Kidney (tissue), 14 donors: ENCODE measurements around the gene HAVCR1. TPM values are rescaled to one million over a fixed set of nuclear protein-coding genes. Genes with fewer than 3 reads are reported as not detected.

Experiments
- DNase-seq, 5 donors: peaks; one replicate each; pipeline ENCODE4 v3.0.0-alpha.2; 2013 to 2020
- FAIRE-seq: peaks from 2 replicates; lab custom pipeline; 2012; peaks lifted over from hg19 to GRCh38; lab: Jason Lieb, UNC
- H3K27ac ChIP-seq, 2 donors: one replicate each; pipeline ENCODE4 v1.7.0; 2013; ENCODE audit warnings: low read depth in 2 of 2, low read length in 2 of 2, inconsistent platforms in 1 of 2
- H3K27me3 ChIP-seq: one replicate; pipeline ENCODE4 v1.7.1; 2013; ENCODE audit warnings: low read length, inconsistent platforms; ENCODE audit not compliant: control insufficient read depth, insufficient read depth
- H3K36me3 ChIP-seq, 3 donors: one replicate each; pipeline versions ENCODE4 v1.7.0 to v1.7.1; 2013; ENCODE audit warnings: low read length in 3 of 3, control low read depth in 1 of 3, inconsistent platforms in 1 of 3; ENCODE audit not compliant: insufficient read depth in 3 of 3, control insufficient read depth in 2 of 3
- H3K4me1 ChIP-seq, 3 donors: one replicate each; pipeline versions ENCODE4 v1.7.0 to v1.7.1; 2013; ENCODE audit warnings: low read length in 3 of 3, inconsistent platforms in 1 of 3, low read depth in 1 of 3; ENCODE audit not compliant: control insufficient read depth in 2 of 3, insufficient read depth in 2 of 3
- H3K4me3 ChIP-seq, 3 donors: one replicate each; pipeline versions ENCODE4 v1.7.0 to v1.8.1; 2013; ENCODE audit warnings: low read length in 3 of 3, control low read depth in 1 of 3, inconsistent platforms in 1 of 3
- H3K9ac ChIP-seq, 3 donors: one replicate each; pipeline versions ENCODE4 v1.7.0 to v1.7.1; 2013; ENCODE audit warnings: low read length in 3 of 3, control low read depth in 1 of 3, inconsistent platforms in 1 of 3
- H3K9me3 ChIP-seq, 3 donors: one replicate each; pipeline versions ENCODE4 v1.7.0 to v1.7.1; 2013; ENCODE audit warnings: low read length in 3 of 3, control low read depth in 1 of 3, inconsistent platforms in 1 of 3; ENCODE audit not compliant: control insufficient read depth in 2 of 3, insufficient read depth in 1 of 3
- CTCF ChIP-seq: IDR thresholded peaks from 3 replicates; pipeline ENCODE4 v1.5.1; 2012; ENCODE audit warnings: mild to moderate bottlenecking, moderate library complexity, borderline replicate concordance; ENCODE audit not compliant: insufficient read depth; ENCODE audit errors: extremely low read depth
- intact Hi-C: fragments of 100-400 bp; cut with DNase I; formaldehyde crosslinking; loops from one replicate; pipeline ENCODE4 v1.11.1; 2022
- polyA plus RNA-seq: library from polyadenylated mRNA; stranded (reverse); fragments of 350-450 nt; fragmentation: Illumina TruSeq; extraction: RNeasy Lipid Tissue Mini Kit (QIAGEN cat#74804); gene quantifications from one replicate; pipeline ENCODE4 v1.2.3, GENCODE V29; 2014; ENCODE audit warnings: low read depth, low replicate concordance; ENCODE audit not compliant: insufficient read depth
- total RNA-seq: library from RNA; stranded (reverse); fragmentation: NEBNext Ultra II Directional; extraction: Animal tissue kit (Norgen Biotek cat#: 25700); gene quantifications from one replicate; pipeline ENCODE4 v1.2.1, GENCODE V29; 2021
- donor health status: control.
- donor health status: control.
- donor health status: control.
- donor health status: control.
- donor health status: control.
- donor health status: DM: yes; HTN: yes; CAD: no.
- donor health status: Normal renal cell carcinoma (clear cell type).

The HAVCR1 gene
- total and polyA plus RNA-seq, 2 donors from 2014 or later = 0.65 to 114 TPM

- H3K4me3 ChIP-seq = no peak overlapping the region
- H3K9ac ChIP-seq = no peak overlapping the region
- H3K9me3 ChIP-seq = no peaks in the 10 kb centered on the region
- intact Hi-C loops = no loop called here
- no peaks in the 10 kb centered on the region for H3K4me1 ChIP-seq
- no peaks in the 10 kb centered on the region for H3K27me3 ChIP-seq
- H3K27ac ChIP-seq = no peak overlapping the region
- FAIRE-seq = no peak
- H3K36me3 ChIP-seq = no peaks in the 10 kb centered on the region
- DNase-seq = no peak
- no peak for TF ChIP-seq CTCF
Measured at GRCh38 chr5:157085930-157086329, 27.0 kb upstream of the HAVCR1 start.

- intact Hi-C loops = no loop called here
- Histone ChIP-seq H3K27me3 (no peaks in the 10 kb centered on the region), H3K27ac (no peak overlapping the region), H3K9ac (no peak overlapping the region), H3K9me3 (no peaks in the 10 kb centered on the region), H3K4me1 (no peaks in the 10 kb centered on the region), H3K4me3 (no peak overlapping the region), H3K36me3 (no peaks in the 10 kb centered on the region)
- DNase-seq (peak in 4 of 5 donors; percentile 42 to 68 (median 52)), FAIRE-seq (no peak)
- no peak for TF ChIP-seq CTCF
Measured at GRCh38 chr5:157080286-157080685, 21.4 kb upstream of the HAVCR1 start.

GRCh38 chr5:157076558-157076957 is 17.6 kb upstream of the HAVCR1 start:
- Histone ChIP-seq H3K27ac (no peak overlapping the region), H3K9me3 (no peaks in the 10 kb centered on the region), H3K4me1 (no peaks in the 10 kb centered on the region), H3K36me3 (no peaks in the 10 kb centered on the region), H3K9ac (no peak overlapping the region), H3K27me3 (no peaks in the 10 kb centered on the region), H3K4me3 (no peak overlapping the region)
- no peak for TF ChIP-seq CTCF
- intact Hi-C loops = no loop called here
- DNase-seq (no peak), FAIRE-seq (no peak)

GRCh38 chr5:157072508-157072907 is 13.6 kb upstream of the HAVCR1 start:
- H3K4me3 ChIP-seq = no peak overlapping the region
- no peak for DNase-seq
- no peaks in the 10 kb centered on the region for H3K9me3 ChIP-seq
- FAIRE-seq = no peak
- no peak for TF ChIP-seq CTCF
- no peaks in the 10 kb centered on the region for H3K4me1 ChIP-seq
- intact Hi-C loops = no loop called here
- H3K27ac ChIP-seq = no peak overlapping the region
- no peaks in the 10 kb centered on the region for H3K27me3 ChIP-seq
- no peak overlapping the region for H3K9ac ChIP-seq
- no peaks in the 10 kb centered on the region for H3K36me3 ChIP-seq
